ENCODE results near the gene OBP2B.
"Not testable (repeated sequence)": the region's sequence is repeated elsewhere in the genome, so short reads cannot be mapped to it uniquely, and the experiment has no call there.

The OBP2B gene

GRCh38 chr9:133214276-133214675, 5.2 kb upstream of the OBP2B start:
- ATAC-seq, H3K4me1 Mint-ChIP-seq, H3K27ac Mint-ChIP-seq, H3K4me3 Mint-ChIP-seq, H3K36me3 Mint-ChIP-seq: not testable (repeated sequence)
- peaks cover 71% of the 10 kb centered on the region for H3K27me3 Mint-ChIP-seq
- H3K9me3 Mint-ChIP-seq: peaks cover 15% of the 10 kb centered on the region

GRCh38 chr9:133210609-133211008, 1.6 kb upstream of the OBP2B start:
- H3K36me3 Mint-ChIP-seq: no peaks in the 10 kb centered on the region
- no peak overlapping the region for H3K4me3 Mint-ChIP-seq
- H3K27ac Mint-ChIP-seq: no peak overlapping the region
- peaks cover 14% of the 10 kb centered on the region for H3K9me3 Mint-ChIP-seq
- peaks cover 73% of the 10 kb centered on the region for H3K27me3 Mint-ChIP-seq
- ATAC-seq: no peak
- H3K4me1 Mint-ChIP-seq: no peaks in the 10 kb centered on the region

GRCh38 chr9:133210202-133210532, 1.1 kb upstream of the OBP2B start:
- Mint-ChIP-seq H3K4me1 (no peaks in the 10 kb centered on the region), H3K36me3 (no peaks in the 10 kb centered on the region), H3K4me3 (no peak overlapping the region), H3K9me3 (peaks cover 11% of the 10 kb centered on the region), H3K27me3 (peaks cover 74% of the 10 kb centered on the region), H3K27ac (no peak overlapping the region)
- no peak for ATAC-seq

GRCh38 chr9:133209327-133210201, 514 bp upstream of the OBP2B start:
- H3K36me3 Mint-ChIP-seq, H3K4me1 Mint-ChIP-seq, H3K9me3 Mint-ChIP-seq, H3K27ac Mint-ChIP-seq, ATAC-seq, H3K4me3 Mint-ChIP-seq: not testable (repeated sequence)
- peaks cover 74% of the 10 kb centered on the region for H3K27me3 Mint-ChIP-seq

- H3K4me3 Mint-ChIP-seq, H3K4me1 Mint-ChIP-seq, ATAC-seq, H3K9me3 Mint-ChIP-seq, H3K36me3 Mint-ChIP-seq, H3K27ac Mint-ChIP-seq: not testable (repeated sequence)
- peaks cover 74% of the 10 kb centered on the region for H3K27me3 Mint-ChIP-seq
Measured at GRCh38 chr9:133208171-133208879, 725 bp downstream of the OBP2B start.

- H3K27me3 Mint-ChIP-seq: peaks cover 69% of the 10 kb centered on the region
- ATAC-seq: no peak
- H3K27ac Mint-ChIP-seq: no peak overlapping the region
- no peaks in the 10 kb centered on the region for H3K36me3 Mint-ChIP-seq
- peaks cover 2% of the 10 kb centered on the region for H3K9me3 Mint-ChIP-seq
- H3K4me1 Mint-ChIP-seq: no peaks in the 10 kb centered on the region
- no peak overlapping the region for H3K4me3 Mint-ChIP-seq
Measured at GRCh38 chr9:133207540-133208170, 1.4 kb downstream of the OBP2B start.

GRCh38 chr9:133207021-133207531, 2.0 kb downstream of the OBP2B start:
- Mint-ChIP-seq H3K4me1 (no peaks in the 10 kb centered on the region), H3K4me3 (no peak overlapping the region), H3K27me3 (peaks cover 69% of the 10 kb centered on the region), H3K27ac (no peak overlapping the region), H3K36me3 (no peaks in the 10 kb centered on the region), H3K9me3 (peaks cover 2% of the 10 kb centered on the region)
- no peak for ATAC-seq

GRCh38 chr9:133205996-133206931, 2.8 kb downstream of the OBP2B start:
- ATAC-seq: no peak
- H3K4me1 Mint-ChIP-seq: no peaks in the 10 kb centered on the region
- H3K9me3 Mint-ChIP-seq: no peaks in the 10 kb centered on the region
- no peak overlapping the region for H3K4me3 Mint-ChIP-seq
- H3K27ac Mint-ChIP-seq: no peak overlapping the region
- peaks cover 69% of the 10 kb centered on the region for H3K27me3 Mint-ChIP-seq
- no peaks in the 10 kb centered on the region for H3K36me3 Mint-ChIP-seq

- H3K4me3 Mint-ChIP-seq, H3K27ac Mint-ChIP-seq, H3K4me1 Mint-ChIP-seq, H3K9me3 Mint-ChIP-seq, H3K36me3 Mint-ChIP-seq, ATAC-seq: not testable (repeated sequence)
- peaks cover 63% of the 10 kb centered on the region for H3K27me3 Mint-ChIP-seq
Measured at GRCh38 chr9:133205481-133205887, 3.6 kb downstream of the OBP2B start.

- Mint-ChIP-seq H3K9me3 (peaks cover 2% of the 10 kb centered on the region), H3K27me3 (peaks cover 63% of the 10 kb centered on the region), H3K4me3 (no peak overlapping the region), H3K4me1 (peaks cover 3% of the 10 kb centered on the region), H3K36me3 (no peaks in the 10 kb centered on the region), H3K27ac (no peak overlapping the region)
- no peak for ATAC-seq
Measured at GRCh38 chr9:133204993-133205336, 4.1 kb downstream of the OBP2B start.

GRCh38 chr9:133204335-133204992, 4.6 kb downstream of the OBP2B start:
- no peak overlapping the region for H3K4me3 Mint-ChIP-seq
- no peak overlapping the region for H3K27ac Mint-ChIP-seq
- H3K4me1 Mint-ChIP-seq: peaks cover 6% of the 10 kb centered on the region
- no peaks in the 10 kb centered on the region for H3K36me3 Mint-ChIP-seq
- H3K27me3 Mint-ChIP-seq: peaks cover 63% of the 10 kb centered on the region
- ATAC-seq: no peak
- peaks cover 3% of the 10 kb centered on the region for H3K9me3 Mint-ChIP-seq

GRCh38 chr9:133203506-133204075, 5.5 kb downstream of the OBP2B start:
- H3K9me3 Mint-ChIP-seq: peaks cover 3% of the 10 kb centered on the region
- peaks cover 68% of the 10 kb centered on the region for H3K27me3 Mint-ChIP-seq
- no peak overlapping the region for H3K4me3 Mint-ChIP-seq
- no peaks in the 10 kb centered on the region for H3K36me3 Mint-ChIP-seq
- H3K4me1 Mint-ChIP-seq: peaks cover 6% of the 10 kb centered on the region
- no peak for ATAC-seq
- H3K27ac Mint-ChIP-seq: no peak overlapping the region

GRCh38 chr9:133202688-133203453, 6.2 kb downstream of the OBP2B start:
- H3K36me3 Mint-ChIP-seq: no peaks in the 10 kb centered on the region
- peaks cover 3% of the 10 kb centered on the region for H3K9me3 Mint-ChIP-seq

More at GRCh38 chr9:133202688-133203453, 6.2 kb downstream of the OBP2B start:
- Mint-ChIP-seq H3K4me1 (peaks cover 6% of the 10 kb centered on the region), H3K27me3 (peaks cover 65% of the 10 kb centered on the region), H3K4me3 (no peak overlapping the region), H3K27ac (no peak overlapping the region)
- no peak for ATAC-seq

All from stimulated activated memory B cell treated with anti-CD40 and anti-IgM and Interleukin-4, amounts not matched to agents 10 μg/mL and 1 μg/mL and 100 μg/mL, for 72 hours (primary cell).